Measurements from ENCODE around the gene DCPS. TPM values are rescaled to one million over a fixed set of nuclear protein-coding genes. Genes with fewer than 3 reads are reported as not detected.
"Not testable (repeated sequence)": the region's sequence is repeated elsewhere in the genome, so short reads cannot be mapped to it uniquely, and the experiment has no call there.

The DCPS gene
- total RNA-seq, 3 donors from 2014 or later (not counting 1 experiment from before 2014, with no cell fraction given): 20.1 to 25.8 (median 23.1) TPM

DNA sequence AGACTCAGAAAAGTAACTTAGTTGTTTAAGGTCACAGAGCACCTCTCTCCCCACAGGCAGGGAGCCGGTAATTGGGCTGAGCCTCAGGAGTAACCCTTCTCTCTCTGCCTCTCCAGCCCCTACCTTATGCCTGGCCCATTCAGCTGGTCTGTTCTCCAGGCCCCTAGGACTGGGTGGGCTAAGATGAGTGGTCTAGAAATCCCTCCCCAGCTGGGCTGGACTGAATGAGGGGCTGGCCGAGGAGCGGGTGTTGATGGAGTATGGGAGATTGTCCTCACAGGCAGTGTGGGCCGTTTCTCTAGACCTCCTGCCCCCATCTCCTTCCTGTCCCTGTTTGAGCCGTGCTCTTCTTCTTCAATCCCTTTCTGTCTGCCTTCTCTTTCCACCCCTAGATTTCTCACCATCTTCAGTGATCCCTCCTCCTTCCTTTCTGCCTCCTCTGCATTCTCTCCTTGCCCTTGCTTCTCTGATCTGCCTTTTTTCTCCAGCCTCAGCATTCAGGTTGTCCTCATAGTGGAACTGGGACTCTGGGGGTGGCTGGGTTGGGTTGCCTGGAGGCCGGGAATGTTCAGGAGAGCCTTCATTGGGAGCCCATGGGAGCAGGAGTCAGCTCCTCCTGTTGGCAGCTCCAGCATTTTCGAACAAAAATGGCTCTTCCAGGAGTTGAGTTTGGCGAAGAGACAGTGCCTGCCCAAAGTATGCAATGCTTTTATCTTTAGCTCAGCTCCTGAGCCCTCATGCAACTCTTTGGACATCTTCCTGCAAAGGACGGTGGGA lies 59.2 kb downstream of the DCPS start:
- Histone ChIP-seq H3K27me3 (ENCODE audit: control insufficient read depth, insufficient read depth, low read length) (no peaks in the 10 kb centered on the region), H3K4me1 (ENCODE audit: control insufficient read depth, insufficient read depth, low read length) (peaks cover 21% of the 10 kb centered on the region), H3K9me3 (ENCODE audit: control insufficient read depth, insufficient read depth, low read length) (no peaks in the 10 kb centered on the region), H3K27ac (ENCODE audit: low read length) (no peak overlapping the region), H3K36me3 (ENCODE audit: control insufficient read depth, insufficient read depth, low read length) (no peaks in the 10 kb centered on the region), H3K4me3 (ENCODE audit: low read length) (no peak overlapping the region)
- H3K36me3 Mint-ChIP-seq: no peaks in the 10 kb centered on the region
- 91% methylated on average over 7 of the region's 9 CpGs for WGBS (ENCODE audit: insufficient coverage)
- H3K4me3 Mint-ChIP-seq: no peak overlapping the region
- no peak for DNase-seq
- intact Hi-C loops (cut with micrococcal nuclease): no loop called here
- peaks cover 18 to 48% of the 10 kb centered on the region in 2 donors for H3K4me1 Mint-ChIP-seq
- no peak for ATAC-seq
- TF ChIP-seq, protein P1, sequence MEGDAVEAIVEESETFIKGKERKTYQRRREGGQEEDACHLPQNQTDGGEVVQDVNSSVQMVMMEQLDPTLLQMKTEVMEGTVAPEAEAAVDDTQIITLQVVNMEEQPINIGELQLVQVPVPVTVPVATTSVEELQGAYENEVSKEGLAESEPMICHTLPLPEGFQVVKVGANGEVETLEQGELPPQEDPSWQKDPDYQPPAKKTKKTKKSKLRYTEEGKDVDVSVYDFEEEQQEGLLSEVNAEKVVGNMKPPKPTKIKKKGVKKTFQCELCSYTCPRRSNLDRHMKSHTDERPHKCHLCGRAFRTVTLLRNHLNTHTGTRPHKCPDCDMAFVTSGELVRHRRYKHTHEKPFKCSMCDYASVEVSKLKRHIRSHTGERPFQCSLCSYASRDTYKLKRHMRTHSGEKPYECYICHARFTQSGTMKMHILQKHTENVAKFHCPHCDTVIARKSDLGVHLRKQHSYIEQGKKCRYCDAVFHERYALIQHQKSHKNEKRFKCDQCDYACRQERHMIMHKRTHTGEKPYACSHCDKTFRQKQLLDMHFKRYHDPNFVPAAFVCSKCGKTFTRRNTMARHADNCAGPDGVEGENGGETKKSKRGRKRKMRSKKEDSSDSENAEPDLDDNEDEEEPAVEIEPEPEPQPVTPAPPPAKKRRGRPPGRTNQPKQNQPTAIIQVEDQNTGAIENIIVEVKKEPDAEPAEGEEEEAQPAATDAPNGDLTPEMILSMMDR (IDR thresholded peaks at IDR 0.05): no peak
- peak overlapping the region; percentile 7 to 65 for H3K27ac Mint-ChIP-seq
- no peaks in the 10 kb centered on the region for H3K9me3 Mint-ChIP-seq
- no peaks in the 10 kb centered on the region for H3K27me3 Mint-ChIP-seq (ENCODE audit: low read depth in 2 of 2)

DNA sequence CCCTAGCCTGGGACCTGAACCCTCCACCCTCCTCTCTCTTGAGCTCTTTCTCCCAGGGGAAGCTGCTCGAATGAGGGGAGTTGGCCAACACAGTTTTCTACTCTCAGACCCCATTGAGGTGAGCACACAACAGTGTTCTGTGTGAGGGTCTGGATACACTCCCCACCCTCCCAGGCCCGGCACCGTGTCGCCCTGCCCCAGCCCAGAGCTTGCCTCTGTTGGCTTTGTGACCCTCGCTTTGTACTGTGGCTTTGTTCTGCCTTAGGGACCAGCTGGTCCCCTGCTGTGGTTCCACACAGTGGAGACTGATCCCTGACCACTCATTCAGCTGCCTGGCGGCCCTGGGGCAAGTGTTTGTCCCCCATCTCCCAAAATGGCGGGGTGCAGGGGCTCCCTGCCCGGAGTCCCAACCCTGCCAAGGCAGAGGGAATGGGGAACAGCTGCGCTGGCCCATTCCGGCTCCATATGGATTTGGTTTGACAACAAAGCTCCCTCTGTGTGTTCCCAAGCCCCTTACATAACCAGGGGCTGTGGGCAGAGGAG lies 59.9 kb downstream of the DCPS start:
- TF ChIP-seq, protein P1 (IDR thresholded peaks at IDR 0.05): no peak
- intact Hi-C loops (cut with micrococcal nuclease): no loop called here
- DNase-seq: no peak
- H3K9me3 ChIP-seq (ENCODE audit: control insufficient read depth, insufficient read depth, low read length): no peaks in the 10 kb centered on the region
- Mint-ChIP-seq H3K4me3 (no peak overlapping the region), H3K4me1 (peaks cover 18 to 47% of the 10 kb centered on the region in 2 donors), H3K9me3 (no peaks in the 10 kb centered on the region), H3K27ac (peak overlapping the region in 1 of 2 donors; percentile 65), H3K27me3 (ENCODE audit: low read depth in 2 of 2) (no peaks in the 10 kb centered on the region), H3K36me3 (no peaks in the 10 kb centered on the region)
- H3K36me3 ChIP-seq (ENCODE audit: control insufficient read depth, insufficient read depth, low read length): no peaks in the 10 kb centered on the region
- H3K27me3 ChIP-seq (ENCODE audit: control insufficient read depth, insufficient read depth, low read length): no peaks in the 10 kb centered on the region
- peaks cover 22% of the 10 kb centered on the region for H3K4me1 ChIP-seq (ENCODE audit: control insufficient read depth, insufficient read depth, low read length)
- no peak overlapping the region for H3K4me3 ChIP-seq (ENCODE audit: low read length)
- no peak overlapping the region for H3K27ac ChIP-seq (ENCODE audit: low read length)
- no peak for ATAC-seq
- WGBS (ENCODE audit: insufficient coverage): 92% methylated on average over 8 of the region's 10 CpGs

DNA sequence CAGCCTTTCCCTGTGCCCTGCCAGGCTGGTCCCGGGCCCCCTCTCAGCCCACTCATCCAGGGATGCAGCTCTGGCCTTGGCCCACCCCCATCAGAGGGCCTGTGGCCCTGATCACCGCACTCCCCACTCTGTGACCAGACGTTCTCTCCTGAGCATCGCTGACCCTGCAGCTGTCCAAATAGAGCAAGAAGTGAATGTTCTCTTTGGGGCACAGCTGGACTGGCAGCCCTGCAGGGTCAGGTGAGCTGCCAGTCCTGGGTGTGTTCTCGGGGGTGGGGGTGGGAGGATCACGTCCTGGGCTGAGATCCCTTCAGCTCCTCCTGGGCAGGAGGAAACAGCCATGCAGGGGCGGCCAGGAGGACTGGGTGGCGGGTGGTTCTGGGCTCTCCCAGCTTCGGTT lies 60.9 kb downstream of the DCPS start:
- H3K27ac ChIP-seq (ENCODE audit: low read length); H3K36me3 Mint-ChIP-seq; DNase-seq; ATAC-seq; H3K4me3 Mint-ChIP-seq; H3K9me3 ChIP-seq (ENCODE audit: control insufficient read depth, insufficient read depth, low read length); H3K27ac Mint-ChIP-seq; H3K27me3 ChIP-seq (ENCODE audit: control insufficient read depth, insufficient read depth, low read length); H3K36me3 ChIP-seq (ENCODE audit: control insufficient read depth, insufficient read depth, low read length); intact Hi-C loops (cut with micrococcal nuclease); H3K27me3 Mint-ChIP-seq (ENCODE audit: low read depth in 2 of 2); H3K4me3 ChIP-seq (ENCODE audit: low read length); H3K9me3 Mint-ChIP-seq: not testable (repeated sequence)
- H3K4me1 ChIP-seq (ENCODE audit: control insufficient read depth, insufficient read depth, low read length): peaks cover 27% of the 10 kb centered on the region
- H3K4me1 Mint-ChIP-seq: peaks cover 21 to 46% of the 10 kb centered on the region in 2 donors
- WGBS (ENCODE audit: insufficient coverage): 84% methylated on average over 2 of the region's 9 CpGs

DNA sequence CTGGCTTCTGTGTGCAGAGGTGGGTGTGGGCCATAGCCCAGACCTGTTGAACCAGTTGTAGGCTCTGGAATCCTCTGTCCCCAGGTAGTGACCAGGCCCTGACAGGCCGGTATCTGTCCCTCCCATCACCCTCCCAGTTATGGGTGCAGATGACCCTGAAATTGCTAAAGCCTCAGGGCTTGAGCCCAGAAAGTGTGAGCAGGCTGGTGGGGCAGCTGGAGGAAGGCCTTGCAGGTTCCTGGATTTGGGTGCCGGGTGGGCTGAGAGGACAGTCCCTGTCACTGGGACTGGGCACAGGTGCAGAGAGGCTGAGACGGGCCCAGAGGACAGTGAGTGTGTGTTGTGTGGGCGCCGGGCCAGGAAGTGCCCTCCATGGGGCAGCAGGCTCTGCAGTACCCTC lies 61.6 kb downstream of the DCPS start:
- 91% methylated on average over 4 of the region's 5 CpGs for WGBS (ENCODE audit: insufficient coverage)
- H3K9me3 Mint-ChIP-seq; H3K36me3 ChIP-seq (ENCODE audit: control insufficient read depth, insufficient read depth, low read length); H3K9me3 ChIP-seq (ENCODE audit: control insufficient read depth, insufficient read depth, low read length); intact Hi-C loops (cut with micrococcal nuclease); H3K27ac ChIP-seq (ENCODE audit: low read length); DNase-seq; H3K4me3 Mint-ChIP-seq; ATAC-seq; H3K36me3 Mint-ChIP-seq; H3K27me3 ChIP-seq (ENCODE audit: control insufficient read depth, insufficient read depth, low read length); H3K4me3 ChIP-seq (ENCODE audit: low read length); H3K27me3 Mint-ChIP-seq (ENCODE audit: low read depth in 2 of 2): not testable (repeated sequence)
- Mint-ChIP-seq H3K27ac (peak overlapping the region; percentile 64 to 82), H3K4me1 (peaks cover 29 to 49% of the 10 kb centered on the region in 2 donors)
- H3K4me1 ChIP-seq (ENCODE audit: control insufficient read depth, insufficient read depth, low read length): peaks cover 27% of the 10 kb centered on the region
